IMR-90 (cell line): ENCODE data around the gene BPIFB1. TPM values are rescaled to one million over a fixed set of nuclear protein-coding genes. Genes with fewer than 3 reads are reported as not detected.

Experiments
- ATAC-seq: fragments of 200-7000 bp; cut with Tn5 transposase; 2 replicates; pipeline ENCODE4 v1.9.1; 2020; ENCODE audit warnings: low read depth, mild to moderate bottlenecking, moderate library complexity
- BruUV-seq: library from RNA; stranded (reverse); fragments of 400-500 nt; replicated peaks from 2 replicates; lab custom pipeline; 2021; lab: Mats Ljungman, UMichigan
- CTCF ChIA-PET: fragments of 300-600 bp; formaldehyde crosslinking; extraction: SDS; loops from one replicate; lab custom pipeline; 2021; ENCODE audit warnings: antibody characterized with exemption; lab: Yijun Ruan, JAX
- POLR2A ChIA-PET: fragments of 300-600 bp; sonication (Branson Sonifier 250); formaldehyde crosslinking; loops from one replicate; lab custom pipeline; 2022; ENCODE audit warnings: antibody characterized with exemption; ENCODE audit not compliant: unreplicated experiment; lab: Charles Lee
- DNase-seq: peaks from one replicate; pipeline ENCODE4 v3.0.0; 2013
- H2AFZ ChIP-seq: replicated peaks from 2 replicates; pipeline ENCODE3; 2013; ENCODE audit warnings: low read length, mild to moderate bottlenecking; ENCODE audit not compliant: poor library complexity
- H2AK5ac ChIP-seq: 2 replicates; pipeline ENCODE4 v1.6.1; 2013; ENCODE audit warnings: low read depth, low read length, inconsistent platforms
- H2AK9ac ChIP-seq: replicated peaks from 2 replicates; pipeline ENCODE3; 2013; ENCODE audit warnings: mild to moderate bottlenecking, low read depth, low read length, moderate library complexity; ENCODE audit not compliant: poor library complexity
- H2BK120ac ChIP-seq: 2 replicates; pipeline ENCODE4 v1.6.1; 2013; ENCODE audit warnings: low read depth, low read length, inconsistent platforms
- H2BK15ac ChIP-seq: 3 replicates; pipeline ENCODE4 v1.6.1; 2013; ENCODE audit warnings: low read depth, low read length, inconsistent platforms
- H2BK20ac ChIP-seq: 2 replicates; pipeline ENCODE4 v1.6.1; 2013; ENCODE audit warnings: low read depth, mild to moderate bottlenecking, inconsistent platforms, low read length, moderate library complexity
- H2BK5ac ChIP-seq: 2 replicates; pipeline ENCODE4 v1.6.1; 2013; ENCODE audit warnings: mild to moderate bottlenecking, low read depth, low read length, inconsistent platforms; ENCODE audit not compliant: poor library complexity, severe bottlenecking
- H3K14ac ChIP-seq: replicated peaks from 2 replicates; pipeline ENCODE4 v1.6.1; 2013; ENCODE audit warnings: low read depth, low read length, inconsistent platforms
- H3K18ac ChIP-seq: 2 replicates; pipeline ENCODE4 v1.6.1; 2013; ENCODE audit warnings: low read depth, low read length, control low read depth
- H3K23ac ChIP-seq: 2 replicates; pipeline ENCODE4 v1.6.1; 2013; ENCODE audit warnings: low read depth, low read length, inconsistent platforms
- H3K27ac ChIP-seq: 2 replicates; pipeline ENCODE4 v1.5.1; 2013; ENCODE audit warnings: mild to moderate bottlenecking, control low read depth, low read length; ENCODE audit not compliant: insufficient read depth
- H3K27me3 ChIP-seq: 2 replicates; pipeline ENCODE4 v1.6.1; 2013; ENCODE audit warnings: low read length; ENCODE audit not compliant: control insufficient read depth, insufficient read depth
- H3K36me3 ChIP-seq: 2 replicates; pipeline ENCODE4 v1.6.1; 2013; ENCODE audit warnings: low read length, mixed read lengths; ENCODE audit not compliant: control insufficient read depth, insufficient read depth
- H3K4ac ChIP-seq: 2 replicates; pipeline ENCODE4 v1.6.1; 2013; ENCODE audit warnings: low read depth, low read length, inconsistent platforms
- H3K4me1 ChIP-seq: 2 replicates; pipeline ENCODE4 v1.6.1; 2013; ENCODE audit warnings: low read length, mixed read lengths; ENCODE audit not compliant: control insufficient read depth, insufficient read depth
- H3K4me2 ChIP-seq: 2 replicates; pipeline ENCODE4 v1.6.1; 2013; ENCODE audit warnings: low read depth, mild to moderate bottlenecking, control low read depth, low read length, moderate library complexity
- H3K4me3 ChIP-seq: 2 replicates; pipeline ENCODE4 v1.5.1; 2013; ENCODE audit warnings: low read depth, mild to moderate bottlenecking, control low read depth, low read length, moderate library complexity; ENCODE audit not compliant: insufficient read depth
- H3K56ac ChIP-seq: 2 replicates; pipeline ENCODE4 v1.6.1; 2013; ENCODE audit warnings: low read length, inconsistent platforms; ENCODE audit not compliant: insufficient read depth; ENCODE audit errors: extremely low read depth
- H3K79me1 ChIP-seq, 2 experiments: 2 replicates each; pipeline ENCODE4 v1.6.1; 2013; ENCODE audit warnings: low read length in 2 of 2, inconsistent platforms in 1 of 2, low read depth in 1 of 2
- H3K9ac ChIP-seq: 2 replicates; pipeline ENCODE4 v1.6.1; 2013; ENCODE audit warnings: low read depth, low read length, control low read depth
- H3K9me1 ChIP-seq: 2 replicates; pipeline ENCODE4 v1.6.1; 2013; ENCODE audit warnings: low read length, inconsistent platforms; ENCODE audit not compliant: insufficient read depth
- H3K9me3 ChIP-seq: 2 replicates; pipeline ENCODE4 v1.6.1; 2013; ENCODE audit warnings: low read length; ENCODE audit not compliant: control insufficient read depth, insufficient read depth
- H4K20me1 ChIP-seq: 2 replicates; pipeline ENCODE4 v1.6.1; 2013; ENCODE audit warnings: low read length, inconsistent platforms; ENCODE audit not compliant: insufficient read depth
- H4K5ac ChIP-seq: 2 replicates; pipeline ENCODE4 v1.6.1; 2013; ENCODE audit warnings: mild to moderate bottlenecking, low read depth, low read length, control low read depth
- H4K8ac ChIP-seq, 2 experiments: 2 replicates each; pipeline ENCODE4 v1.6.1; 2013; ENCODE audit warnings: low read depth in 2 of 2, low read length in 2 of 2, control low read depth in 1 of 2, inconsistent platforms in 1 of 2
- H4K91ac ChIP-seq: 2 replicates; pipeline ENCODE4 v1.6.1; 2013; ENCODE audit warnings: low read depth, low read length, inconsistent platforms; ENCODE audit not compliant: insufficient read depth
- CTCF ChIP-seq: conservative IDR thresholded peaks from 2 replicates; pipeline ENCODE4 v1.5.1; 2012; ENCODE audit warnings: mild to moderate bottlenecking, low read depth, low read length, improper control_type of control experiment
- MAZ ChIP-seq: IDR thresholded peaks from 2 replicates; pipeline ENCODE4 v1.6.1; 2012; ENCODE audit warnings: low read depth, mild to moderate bottlenecking, low read length, improper control_type of control experiment, moderate library complexity, borderline replicate concordance
- RAD21 ChIP-seq: IDR thresholded peaks from 2 replicates; pipeline ENCODE4 v1.6.1; 2012; ENCODE audit warnings: low read length, improper control_type of control experiment
- RFX5 ChIP-seq: IDR thresholded peaks from 2 replicates; pipeline ENCODE4 v1.8.0; 2012; ENCODE audit warnings: low read depth, mild to moderate bottlenecking, low read length, moderate library complexity
- SMC3 ChIP-seq: fragments of 150-350 bp; IDR thresholded peaks from 2 replicates; pipeline ENCODE4 v1.6.1; 2016; ENCODE audit warnings: low read depth, mild to moderate bottlenecking, antibody characterized with exemption, low read length, moderate library complexity
- WGBS, 2 experiments: methylation state at CpG; one replicate each; pipeline versions ENCODE4 v1.1.5 to v1.1.7; 2013; ENCODE audit warnings: missing lambda C conversion rate in 2 of 2; ENCODE audit not compliant: insufficient read length in 1 of 2; ENCODE audit errors: extremely low coverage in 2 of 2; 5-methylcytosine and 5-hydroxymethylcytosine counted together
- dilution Hi-C: fragments of 300-500 bp; cut with HindIII; formaldehyde crosslinking; loops from one replicate; pipeline ENCODE4 v1.14.3; 2018; ENCODE audit warnings: low sequenced_read_pairs; ENCODE audit not compliant: unreplicated experiment
- in situ Hi-C: fragments of 300-500 bp; cut with MboI; formaldehyde crosslinking; loops from 3 replicates; pipeline ENCODE4 v1.14.3; 2019; ENCODE audit warnings: low sequenced_read_pairs, inconsistent platforms, mixed read lengths
- intact Hi-C: fragments of 100-400 bp; cut with micrococcal nuclease; formaldehyde crosslinking; loops from 2 replicates; pipeline ENCODE4 v1.10.0; 2022
- polyA plus RNA-seq, 3 experiments: library from polyadenylated mRNA; depleted of rRNA; stranded (reverse); fragments of >200 nt; gene quantifications; 2 replicates each; pipeline ENCODE4 v1.2.3, GENCODE V29; 2012; ENCODE audit warnings: low replicate concordance in 1 of 3
- total RNA-seq: library from RNA; depleted of rRNA; stranded (reverse); fragments of >200 nt; gene quantifications from 2 replicates; pipeline ENCODE4 v1.2.3, GENCODE V29; 2012

Gene BPIFB1
- total and polyA plus RNA-seq, 2 of the 4 experiments (the other 2 are of a cell fraction), result not detected

GRCh38 chr20:33299111-33299603, 16.1 kb downstream of the BPIFB1 start:
- H2AFZ ChIP-seq, result peak overlapping the region; percentile 27
- dilution Hi-C loops (no loop called here), in situ Hi-C loops (no loop called here), intact Hi-C loops (loop anchor here (2.0 kb wide), 2 partner anchors 396 to 508 kb away; no protein-coding TSS in a partner anchor)
- H4K20me1 ChIP-seq, result no peaks in the 10 kb centered on the region
- H3K23ac ChIP-seq, result no peak overlapping the region
- H3K18ac ChIP-seq, result no peak overlapping the region
- H4K91ac ChIP-seq, result no peak overlapping the region
- DNase-seq, result peak; percentile 23
- peak overlapping the region; percentile 63 for H3K4me2 ChIP-seq
- no TSS peak for BruUV-seq
- H2BK120ac ChIP-seq, result no peak overlapping the region
- H4K5ac ChIP-seq, result no peak overlapping the region
- H3K36me3 ChIP-seq, result no peaks in the 10 kb centered on the region
- no peak overlapping the region for H2BK15ac ChIP-seq
- H3K79me1 ChIP-seq, result no peaks in the 10 kb centered on the region
- H3K4me3 ChIP-seq, result no peak overlapping the region
- H3K27me3 ChIP-seq, result peaks cover 39% of the 10 kb centered on the region
- H3K9me3 ChIP-seq, result 0 out of 2 replicates have a peak, but pooled peaks cover 4% of the 10 kb centered on the region
- H3K56ac ChIP-seq, result no peak overlapping the region
- H3K9ac ChIP-seq, result no peak overlapping the region
- ChIA-PET CTCF (interaction anchor here (1.1 kb wide), 1 partner anchor 11 kb away, joined by 3 read pairs; no protein-coding TSS in a partner anchor), POLR2A (no interaction called here)
- peak; percentile 90 for ATAC-seq
- H2BK5ac ChIP-seq, result no peak overlapping the region
- H3K4me1 ChIP-seq, result no peaks in the 10 kb centered on the region
- WGBS, 2 experiments, result 0% methylated on average over 3 of the region's 24 CpGs; no CpG with 5 or more reads in 1 of the 2 experiments
- no peak overlapping the region for H2AK9ac ChIP-seq
- no peak overlapping the region for H2AK5ac ChIP-seq
- H3K14ac ChIP-seq, result no peak overlapping the region
- no peak overlapping the region for H3K27ac ChIP-seq
- TF ChIP-seq SMC3, result peak; percentile 50
- peak; percentile 74 for TF ChIP-seq CTCF
- TF ChIP-seq RFX5, result no peak
- peak; percentile 42; the same call in 1 of the 2 replicates for TF ChIP-seq MAZ
- peak; percentile 60 for TF ChIP-seq RAD21
- H2BK20ac ChIP-seq, result no peak overlapping the region
- H3K4ac ChIP-seq, result no peak overlapping the region
- H4K8ac ChIP-seq, result no peak overlapping the region
- H3K9me1 ChIP-seq, result no peaks in the 10 kb centered on the region
